HepG2 (cell line): ENCODE measurements around the gene RBM27. TPM values are rescaled to one million over a fixed set of nuclear protein-coding genes. Genes with fewer than 3 reads are reported as not detected.

ENCODE experiments used
- ATAC-seq: fragments of 200-7000 bp; cut with Tn5 transposase; 3 replicates; pipeline ENCODE4 v1.9.1; 2020; ENCODE audit warnings: mild to moderate bottlenecking, moderate library complexity
- BruUV-seq: library from RNA; stranded (reverse); fragments of 400-500 nt; replicated peaks from 2 replicates; lab custom pipeline; 2021; lab: Mats Ljungman, UMichigan
- CTCF ChIA-PET: fragments of 300-600 bp; formaldehyde crosslinking; extraction: SDS; loops from one replicate; lab custom pipeline; 2021; ENCODE audit warnings: low total read pairs, inconsistent platforms, low intra/inter-chr PET ratio; lab: Yijun Ruan, JAX
- POLR2A ChIA-PET: fragments of 350-600 bp; sonication (Branson Sonifier 250); formaldehyde crosslinking; loops from one replicate; lab custom pipeline; 2020; ENCODE audit warnings: antibody characterized with exemption, inconsistent platforms; lab: Yijun Ruan, JAX
- DNase-seq: peaks from one replicate; pipeline ENCODE4 v3.0.0-alpha.2; 2015; ENCODE audit warnings: low spot score
- FAIRE-seq: peaks from 3 replicates; lab custom pipeline; 2011; peaks lifted over from hg19 to GRCh38; lab: Jason Lieb, UNC
- H2AFZ ChIP-seq: one replicate; pipeline ENCODE4 v1.6.1; 2011; ENCODE audit warnings: low read length, inconsistent platforms
- H3K27ac ChIP-seq: fragments of 300-600 bp; 3 replicates; pipeline ENCODE4 v1.8.0; 2011; ENCODE audit warnings: mixed run types, mild to moderate bottlenecking, mixed read lengths, low read length, inconsistent platforms; ENCODE audit not compliant: insufficient read depth; ENCODE audit errors: extremely low read length
- H3K27me3 ChIP-seq, 2 experiments: fragments of 200-600 bp in 1 of 2; 2 replicates in 1 of 2; 3 replicates in 1 of 2; pipeline versions ENCODE4 v1.6.0 to v1.8.0; 2011; ENCODE audit warnings: low read length in 2 of 2, mild to moderate bottlenecking in 2 of 2, moderate library complexity in 2 of 2, inconsistent platforms in 1 of 2; ENCODE audit not compliant: insufficient read depth in 2 of 2, control insufficient read depth in 1 of 2
- H3K36me3 ChIP-seq, 2 experiments: fragments of 200-600 bp in 1 of 2; replicated peaks in 1 of 2; 2 replicates in 1 of 2; 3 replicates in 1 of 2; pipeline versions ENCODE4 v1.5.1 to v1.8.0; 2011; ENCODE audit warnings: low read length in 2 of 2, inconsistent platforms in 1 of 2; ENCODE audit not compliant: insufficient read depth in 2 of 2, control insufficient read depth in 1 of 2
- H3K4me1 ChIP-seq: 2 replicates; pipeline ENCODE4 v1.5.1; 2012; ENCODE audit warnings: low read length, inconsistent platforms; ENCODE audit not compliant: insufficient read depth
- H3K4me2 ChIP-seq: 2 replicates; pipeline ENCODE4 v1.6.0; 2011; ENCODE audit warnings: low read depth, low read length, inconsistent platforms
- H3K4me3 ChIP-seq, 3 experiments: fragments of 200-600 bp in 1 of 3; sonication (generic), shearing (Covaris generic) in 1 of 3; replicated peaks in 1 of 3; 2 replicates each; pipeline ENCODE4 v1.5.1; 2011 to 2016; ENCODE audit warnings: low read length in 3 of 3, inconsistent platforms in 2 of 3, low read depth in 2 of 3, mild to moderate bottlenecking in 2 of 3, control low read depth in 1 of 3, mixed read lengths in 1 of 3; ENCODE audit not compliant: insufficient read depth in 1 of 3
- H3K79me2 ChIP-seq: one replicate; pipeline ENCODE4 v1.6.1; 2011; ENCODE audit warnings: low read length, inconsistent platforms; ENCODE audit not compliant: insufficient read depth
- H3K9ac ChIP-seq: 2 replicates; pipeline ENCODE4 v1.6.0; 2011; ENCODE audit warnings: mild to moderate bottlenecking, low read depth, low read length, inconsistent platforms; ENCODE audit not compliant: insufficient read depth
- H3K9me3 ChIP-seq: 2 replicates; pipeline ENCODE4 v1.5.1; 2012; ENCODE audit warnings: mild to moderate bottlenecking, low read length
- H4K20me1 ChIP-seq: 2 replicates; pipeline ENCODE4 v1.6.0; 2011; ENCODE audit warnings: inconsistent platforms, mild to moderate bottlenecking, low read length, moderate library complexity; ENCODE audit not compliant: insufficient read depth
- GATAD2A ChIP-seq: IDR thresholded peaks from 2 replicates; pipeline ENCODE4 v1.6.1; 2016
- KDM1A ChIP-seq: IDR thresholded peaks from 2 replicates; pipeline ENCODE4 v1.6.1; 2016; ENCODE audit warnings: missing compliant biosample characterization
- MAFK ChIP-seq, 2 experiments: IDR thresholded peaks in 1 of 2; conservative IDR thresholded peaks in 1 of 2; 2 replicates each; pipeline ENCODE4 v1.6.1; 2011; ENCODE audit warnings: improper control_type of control experiment in 2 of 2, low read length in 2 of 2
- MYC ChIP-seq: sonication (generic); formaldehyde crosslinking; IDR thresholded peaks from 2 replicates; pipeline ENCODE4 v1.9.0; 2021; ENCODE audit warnings: missing genetic modification reagents, borderline replicate concordance
- NCOA5 ChIP-seq: sonication (generic); formaldehyde crosslinking; IDR thresholded peaks from 2 replicates; pipeline ENCODE4 v1.4.0; 2020; ENCODE audit warnings: missing genetic modification reagents
- NFYC ChIP-seq: IDR thresholded peaks from 2 replicates; pipeline ENCODE4 v1.6.1; 2016; ENCODE audit warnings: missing genetic modification reagents, missing compliant biosample characterization
- NR2F2 ChIP-seq: IDR thresholded peaks from 2 replicates; pipeline ENCODE4 v1.6.1; 2012; ENCODE audit warnings: low read depth, inconsistent platforms, borderline replicate concordance
- PREB ChIP-seq: sonication (generic); formaldehyde crosslinking; IDR thresholded peaks from 2 replicates; pipeline ENCODE4 v1.4.0; 2020; ENCODE audit warnings: missing genetic modification reagents
- REL ChIP-seq: sonication (generic); formaldehyde crosslinking; conservative IDR thresholded peaks from 2 replicates; pipeline ENCODE4 v1.8.0; 2022; ENCODE audit warnings: mild to moderate bottlenecking, missing genetic modification reagents, moderate library complexity
- TARDBP ChIP-seq: sonication (generic); formaldehyde crosslinking; IDR thresholded peaks from 2 replicates; pipeline ENCODE4 v1.8.0; 2022; ENCODE audit warnings: mild to moderate bottlenecking, missing genetic modification reagents
- ZBTB39 ChIP-seq: sonication (generic); formaldehyde crosslinking; IDR thresholded peaks from 2 replicates; pipeline ENCODE4 v1.5.0; 2020; ENCODE audit warnings: missing genetic modification reagents
- ZFYVE20 ChIP-seq: sonication (generic); formaldehyde crosslinking; IDR thresholded peaks from 2 replicates; pipeline ENCODE4 v1.8.0; 2023; ENCODE audit warnings: low read depth, mild to moderate bottlenecking, moderate library complexity, missing genetic modification reagents, borderline replicate concordance
- ZNF644 ChIP-seq: IDR thresholded peaks from 2 replicates; pipeline ENCODE4 v1.6.1; 2016; ENCODE audit warnings: low read depth
- ZSCAN22 ChIP-seq: sonication (generic); formaldehyde crosslinking; IDR thresholded peaks from 2 replicates; pipeline ENCODE4 v1.4.0; 2020; ENCODE audit warnings: mild to moderate bottlenecking, missing genetic modification reagents
- ZSCAN31 ChIP-seq: sonication (generic); formaldehyde crosslinking; IDR thresholded peaks from 2 replicates; pipeline ENCODE4 v1.5.0; 2020; ENCODE audit warnings: low read depth, mild to moderate bottlenecking, missing genetic modification reagents
- WGBS: methylation state at CpG from one replicate; pipeline ENCODE4 v1.1.6; 2017; ENCODE audit warnings: low lambda C conversion rate; 5-methylcytosine and 5-hydroxymethylcytosine counted together
- in situ Hi-C: cut with HindIII; loops from 2 replicates; pipeline ENCODE4 v1.10.0; 2017; ENCODE audit warnings: low pct_unique_long_range_greater_than_20kb; ENCODE audit not compliant: extremely low pct_ligation_motif_present
- intact Hi-C: fragments of 100-400 bp; cut with micrococcal nuclease; formaldehyde crosslinking; loops from one replicate; pipeline ENCODE4 v1.10.0; 2022; ENCODE audit not compliant: unreplicated experiment
- polyA plus RNA-seq, 8 experiments: library from polyadenylated mRNA; depleted of rRNA in 3 of 8; stranded (reverse) in 7 of 8; unstranded in 1 of 8; fragments of >200 nt; fragmentation: Illumina TruSeq in 4 of 8; extraction: Trizol in 4 of 8; gene quantifications; 2 replicates each; pipeline versions ENCODE4 v1.2.1 to v1.2.3, GENCODE V29; 2011 to 2016; ENCODE audit warnings: low read depth in 4 of 8, missing spikeins in 1 of 8, mixed read lengths in 1 of 8; ENCODE audit not compliant: insufficient read depth in 1 of 8
- total RNA-seq, 5 experiments: library from RNA; depleted of rRNA; stranded (reverse); fragments of >200 nt; fragmentation: Illumina TruSeq; extraction: Trizol; gene quantifications; 2 replicates each; pipeline ENCODE4 v1.2.3, GENCODE V29; 2016; ENCODE audit warnings: low read depth in 1 of 5

The RBM27 gene
- total and polyA plus RNA-seq, 2 of the 13 experiments (the other 11 are each of a cell fraction or from before 2014, with no cell fraction given): 12.9 to 23.4 TPM

- ATAC-seq (no peak), DNase-seq (no peak), FAIRE-seq (no peak)
- Histone ChIP-seq H4K20me1 (no peaks in the 10 kb centered on the region), H3K4me1 (peaks cover 18% of the 10 kb centered on the region), H3K9ac (no peak overlapping the region), H3K4me3 (no peak overlapping the region), H3K27me3 (no peaks in the 10 kb centered on the region), H3K4me2 (no peak overlapping the region), H3K9me3 (no peaks in the 10 kb centered on the region), H2AFZ (no peak overlapping the region), H3K79me2 (no peaks in the 10 kb centered on the region), H3K27ac (no peak overlapping the region), H3K36me3 (peaks cover 14 to 66% of the 10 kb centered on the region in 2 experiments)
- 93% methylated on average over 1 of the region's 1 CpG for WGBS
- no TSS peak for BruUV-seq
- POLR2A ChIA-PET: no interaction called here
- in situ Hi-C loops (no loop called here), intact Hi-C loops (loop anchor here (5.0 kb wide), 1 partner anchor 37 kb away; the partner anchor contains the start of gene RBM27)
- CTCF ChIA-PET: no interaction called here
- TF ChIP-seq ZNF644 (no peak), MAFK (conservative IDR thresholded peaks at IDR 0.05 in 1 of 2, IDR thresholded peaks at IDR 0.05 in 1 of 2; ENCODE audit: low read length in 2 of 2) (peak; percentile 8 to 48; a peak in 1 of 4 replicates)
Measured at GRCh38 chr5:146165460-146165859, 37.9 kb upstream of the RBM27 start.

DNA sequence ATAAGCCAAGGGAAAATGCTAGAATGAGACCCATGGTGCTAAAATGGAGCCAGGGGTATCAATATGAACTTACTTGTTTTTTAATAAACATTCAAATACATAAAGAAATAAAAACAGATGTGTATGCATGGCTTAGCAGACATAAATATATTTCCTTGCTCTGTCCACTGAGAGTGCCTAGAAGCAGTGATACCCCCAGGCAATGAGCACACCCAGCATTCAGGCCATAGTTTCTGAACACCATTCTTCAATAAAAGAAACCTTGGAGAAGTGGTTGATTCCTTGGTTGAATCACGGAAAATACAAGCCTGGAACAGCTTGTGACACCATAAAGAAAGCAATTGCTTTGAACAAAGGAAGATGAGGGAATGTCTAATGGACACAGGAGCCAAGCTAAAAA, 37.5 kb upstream of the RBM27 start:
- no TSS peak for BruUV-seq
- ChIA-PET CTCF (no interaction called here), POLR2A (no interaction called here)
- FAIRE-seq: no peak
- H4K20me1 ChIP-seq: no peaks in the 10 kb centered on the region
- H3K9me3 ChIP-seq: no peaks in the 10 kb centered on the region
- H3K4me2 ChIP-seq: no peak overlapping the region
- H3K79me2 ChIP-seq: no peaks in the 10 kb centered on the region
- H3K27me3 ChIP-seq: no peaks in the 10 kb centered on the region
- H3K36me3 ChIP-seq: peaks cover 14 to 70% of the 10 kb centered on the region in 2 experiments
- no peak for TF ChIP-seq REL (CRISPR knock-in tag)
- no peak for TF ChIP-seq MYC (CRISPR knock-in tag)
- TF ChIP-seq NFYC (CRISPR knock-in tag): no peak
- no peak for TF ChIP-seq ZSCAN22 (CRISPR knock-in tag)
- TF ChIP-seq ZFYVE20 (CRISPR knock-in tag): no peak
- TF ChIP-seq KDM1A: no peak
- no peak for TF ChIP-seq ZBTB39
- TF ChIP-seq PREB: no peak
- TF ChIP-seq GATAD2A (CRISPR knock-in tag): no peak
- no peak for TF ChIP-seq NR2F2
- no peak for TF ChIP-seq ZSCAN31 (CRISPR knock-in tag)
- TF ChIP-seq NCOA5 (CRISPR knock-in tag): no peak
- no peak for TF ChIP-seq TARDBP (CRISPR knock-in tag)
- no peak for DNase-seq
- ATAC-seq: no peak
- no peak overlapping the region for H3K4me3 ChIP-seq
- intact Hi-C loops (loop anchor here (5.0 kb wide), 1 partner anchor 36 kb away; the partner anchor contains the start of gene RBM27), in situ Hi-C loops (no loop called here)
- no peak overlapping the region for H2AFZ ChIP-seq
- 100% methylated on average over 1 of the region's 1 CpG for WGBS
- no peak overlapping the region for H3K27ac ChIP-seq
- H3K4me1 ChIP-seq: peaks cover 22% of the 10 kb centered on the region
- no peak overlapping the region for H3K9ac ChIP-seq
